ENCODE data around the gene SELENOF.

Gene SELENOF

DNA sequence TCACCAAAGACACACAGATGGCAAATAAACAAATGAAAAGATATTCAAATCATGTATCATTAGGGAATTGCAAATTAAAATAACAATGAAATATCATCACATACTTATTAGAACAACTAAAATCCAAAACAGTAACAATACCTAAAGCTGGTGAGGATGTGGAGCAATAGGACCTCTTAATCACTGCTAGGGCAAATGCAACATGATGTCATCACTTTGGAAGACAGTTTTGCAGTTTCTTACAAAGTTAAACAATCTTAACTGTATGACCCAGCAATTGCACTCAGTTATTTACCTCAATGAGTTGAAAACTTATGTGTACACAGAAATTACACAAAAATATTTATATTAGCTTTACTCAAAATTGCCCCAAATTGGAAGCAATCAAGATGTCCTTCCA lies 47.3 kb downstream of the SELENOF start:
- in situ Hi-C loops (cut with MboI; ENCODE audit: low sequenced_read_pairs, unreplicated experiment) = no loop called here
- DNase-seq (ENCODE audit: low spot score) = no peak

DNA sequence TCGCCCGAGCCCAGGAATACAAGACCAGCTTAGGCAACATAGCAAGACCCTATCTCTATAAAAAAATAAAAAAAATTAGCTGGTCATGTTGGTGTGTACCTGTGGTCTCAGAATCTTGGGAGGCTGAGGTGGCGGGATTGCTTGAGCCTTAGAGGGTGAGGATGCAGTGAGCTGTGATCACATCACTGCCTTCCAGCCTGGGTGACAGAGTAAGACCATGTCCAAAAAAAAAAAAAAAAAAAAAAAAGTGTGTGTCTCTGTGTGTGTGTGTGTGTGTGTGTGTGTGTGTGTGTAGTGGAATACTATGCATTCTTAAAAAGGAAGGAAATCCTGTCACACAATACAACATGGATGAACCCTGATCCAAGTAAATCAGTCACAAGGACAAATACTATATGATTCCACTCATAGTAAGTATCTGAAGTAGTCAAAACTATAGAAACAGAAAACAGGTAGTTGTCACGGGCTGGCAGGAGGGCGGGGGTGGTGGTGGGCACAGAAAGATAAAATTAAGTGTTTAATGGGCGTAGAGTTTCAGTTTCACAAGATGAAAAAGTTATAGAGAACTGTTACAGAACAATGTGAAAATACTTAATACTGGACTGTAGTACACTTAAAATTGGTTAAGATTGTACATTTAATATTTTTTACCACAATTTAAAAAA lies 47.8 kb downstream of the SELENOF start:
- in situ Hi-C loops (cut with MboI; ENCODE audit: low sequenced_read_pairs, unreplicated experiment) = no loop called here
- TF ChIP-seq, protein P1, sequence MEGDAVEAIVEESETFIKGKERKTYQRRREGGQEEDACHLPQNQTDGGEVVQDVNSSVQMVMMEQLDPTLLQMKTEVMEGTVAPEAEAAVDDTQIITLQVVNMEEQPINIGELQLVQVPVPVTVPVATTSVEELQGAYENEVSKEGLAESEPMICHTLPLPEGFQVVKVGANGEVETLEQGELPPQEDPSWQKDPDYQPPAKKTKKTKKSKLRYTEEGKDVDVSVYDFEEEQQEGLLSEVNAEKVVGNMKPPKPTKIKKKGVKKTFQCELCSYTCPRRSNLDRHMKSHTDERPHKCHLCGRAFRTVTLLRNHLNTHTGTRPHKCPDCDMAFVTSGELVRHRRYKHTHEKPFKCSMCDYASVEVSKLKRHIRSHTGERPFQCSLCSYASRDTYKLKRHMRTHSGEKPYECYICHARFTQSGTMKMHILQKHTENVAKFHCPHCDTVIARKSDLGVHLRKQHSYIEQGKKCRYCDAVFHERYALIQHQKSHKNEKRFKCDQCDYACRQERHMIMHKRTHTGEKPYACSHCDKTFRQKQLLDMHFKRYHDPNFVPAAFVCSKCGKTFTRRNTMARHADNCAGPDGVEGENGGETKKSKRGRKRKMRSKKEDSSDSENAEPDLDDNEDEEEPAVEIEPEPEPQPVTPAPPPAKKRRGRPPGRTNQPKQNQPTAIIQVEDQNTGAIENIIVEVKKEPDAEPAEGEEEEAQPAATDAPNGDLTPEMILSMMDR (IDR thresholded peaks at IDR 0.05; ENCODE audit: borderline replicate concordance, control extremely low read depth, extremely low read depth, insufficient read depth, missing control alignments) = no peak
- DNase-seq (ENCODE audit: low spot score) = no peak

More for the DNA sequence above, 47.3 kb downstream of the SELENOF start:
- TF ChIP-seq, protein P1 (IDR thresholded peaks at IDR 0.05; ENCODE audit: borderline replicate concordance, control extremely low read depth, extremely low read depth, insufficient read depth, missing control alignments) = no peak

DNA sequence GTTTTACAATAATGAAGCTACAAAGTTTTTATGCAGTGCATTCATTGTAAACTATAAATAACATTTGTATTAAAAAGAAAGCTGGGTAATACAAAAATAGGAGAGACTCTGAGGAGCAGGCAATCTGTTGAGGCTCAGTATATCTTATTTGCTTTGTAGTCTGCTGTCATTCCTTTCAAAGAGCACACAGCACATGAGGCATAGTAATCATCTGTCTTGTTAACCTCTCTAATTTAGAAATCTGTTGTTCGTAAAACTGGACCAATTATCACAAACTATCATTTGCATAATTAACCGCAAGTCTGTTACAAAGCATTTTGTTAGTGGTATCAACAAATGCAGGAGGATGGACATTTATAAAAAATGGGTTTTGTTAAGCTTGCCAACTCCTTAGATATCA lies 51.0 kb downstream of the SELENOF start:
- no peak for DNase-seq (ENCODE audit: low spot score)
- in situ Hi-C loops (cut with MboI; ENCODE audit: low sequenced_read_pairs, unreplicated experiment) = no loop called here
- TF ChIP-seq, protein P1 (IDR thresholded peaks at IDR 0.05; ENCODE audit: borderline replicate concordance, control extremely low read depth, extremely low read depth, insufficient read depth, missing control alignments) = no peak

DNA sequence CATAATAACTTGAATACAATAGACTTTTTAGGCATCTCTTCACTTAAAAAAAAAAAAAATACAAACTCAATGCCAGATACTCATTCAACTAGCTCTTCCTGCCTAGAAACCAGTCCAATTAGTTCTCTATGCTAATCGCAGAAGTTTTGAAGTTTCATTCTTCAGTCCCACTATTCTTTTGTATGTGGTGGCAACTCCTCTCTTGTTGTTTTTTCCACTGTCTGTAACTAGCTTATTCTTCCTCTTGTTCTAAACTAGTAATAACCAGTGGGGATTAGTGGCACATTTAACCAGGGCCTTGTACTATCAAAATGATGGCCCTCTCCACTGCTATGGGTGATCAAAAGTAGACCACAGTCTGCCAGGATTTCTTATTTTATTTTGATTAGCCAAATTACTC lies 52.5 kb downstream of the SELENOF start:
- TF ChIP-seq, protein P1 (IDR thresholded peaks at IDR 0.05; ENCODE audit: borderline replicate concordance, control extremely low read depth, extremely low read depth, insufficient read depth, missing control alignments) = no peak
- in situ Hi-C loops (cut with MboI; ENCODE audit: low sequenced_read_pairs, unreplicated experiment) = no loop called here
- DNase-seq (ENCODE audit: low spot score) = no peak

DNA sequence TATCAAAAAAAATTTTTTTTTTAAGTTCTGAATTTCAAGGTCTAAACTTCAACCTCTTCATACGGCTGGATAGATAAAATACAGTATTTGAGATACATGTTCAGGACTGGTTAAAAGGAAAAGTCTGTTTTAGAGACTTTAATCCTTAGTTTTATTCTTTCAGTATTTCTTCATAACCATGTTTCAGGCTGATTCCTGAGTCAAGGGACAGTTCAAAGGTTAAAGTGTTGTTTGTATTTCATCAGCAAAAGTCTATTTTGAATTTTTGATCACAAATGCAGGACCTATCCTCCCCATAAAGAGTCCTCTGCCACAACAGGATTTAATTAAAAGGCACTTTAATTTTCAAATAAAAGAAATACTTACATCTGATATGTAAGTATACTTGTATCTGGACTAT lies 53.5 kb downstream of the SELENOF start:
- in situ Hi-C loops (cut with MboI; ENCODE audit: low sequenced_read_pairs, unreplicated experiment) = no loop called here
- no peak for DNase-seq (ENCODE audit: low spot score)

DNA sequence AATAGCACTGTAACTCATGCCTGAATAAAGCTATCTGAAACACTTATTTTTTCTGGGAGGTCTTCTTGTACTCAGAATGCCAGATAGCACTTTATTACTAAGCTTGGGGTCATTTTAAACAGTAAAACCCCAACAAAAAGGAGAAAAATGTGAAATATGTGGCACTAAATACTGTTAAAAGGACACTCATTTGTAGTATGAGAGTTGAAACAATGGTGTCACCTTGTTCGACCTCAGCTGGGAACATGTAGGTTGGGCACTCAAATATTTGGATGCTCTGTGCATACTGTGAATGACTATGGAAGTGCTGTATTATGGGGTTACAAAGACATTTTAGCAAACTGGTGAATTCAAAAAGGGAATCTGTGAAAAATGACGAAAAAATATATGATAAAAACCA lies 53.9 kb downstream of the SELENOF start:
- no peak for DNase-seq (ENCODE audit: low spot score)

More for the DNA sequence above, 53.5 kb downstream of the SELENOF start:
- TF ChIP-seq, protein P1 (IDR thresholded peaks at IDR 0.05; ENCODE audit: borderline replicate concordance, control extremely low read depth, extremely low read depth, insufficient read depth, missing control alignments) = no peak

More for the DNA sequence above, 53.9 kb downstream of the SELENOF start:
- in situ Hi-C loops (cut with MboI; ENCODE audit: low sequenced_read_pairs, unreplicated experiment) = no loop called here
- TF ChIP-seq, protein P1 (IDR thresholded peaks at IDR 0.05; ENCODE audit: borderline replicate concordance, control extremely low read depth, extremely low read depth, insufficient read depth, missing control alignments) = no peak
